HG03378 (cell line): ENCODE measurements around the gene NEK2.

Source experiments
- ATAC-seq: cut with Tn5 transposase; IDR thresholded peaks from one replicate; pipeline ENCODE4 v1.9.1; 2021; ENCODE audit warnings: mild to moderate bottlenecking, moderate library complexity; ENCODE audit not compliant: unreplicated experiment

NEK2 gene

GRCh38 chr1:211613108-211613947 lies 62.1 kb downstream of the NEK2 start:
- ATAC-seq, result no peak

GRCh38 chr1:211612786-211613107 lies 62.7 kb downstream of the NEK2 start:
- no peak for ATAC-seq
